Thyroid gland (tissue), 4 donors: ENCODE results near the gene RAB5A. TPM values are rescaled to one million over a fixed set of nuclear protein-coding genes. Genes with fewer than 3 reads are reported as not detected.

Experiments used
- DNase-seq, 2 donors: peaks; one replicate each; pipeline ENCODE4 v3.0.0-alpha.2; 2019
- H3K27ac ChIP-seq, 3 donors: fragments of 200-600 bp; sonication (generic); 1 replicate in 2 of 3; 2 replicates in 1 of 3; pipeline ENCODE4 v1.5.1; 2016 to 2019; ENCODE audit warnings: mild to moderate bottlenecking in 1 of 3, moderate library complexity in 1 of 3
- H3K27me3 ChIP-seq: fragments of 200-600 bp; sonication (generic); one replicate; pipeline ENCODE4 v1.5.1; 2019
- H3K36me3 ChIP-seq, 2 donors: fragments of 200-600 bp; sonication (generic); one replicate each; pipeline ENCODE4 v1.5.1; 2016 to 2019
- H3K4me1 ChIP-seq, 2 donors: fragments of 200-600 bp; sonication (generic); one replicate each; pipeline ENCODE4 v1.5.1; 2017 to 2019
- H3K4me3 ChIP-seq, 3 donors: fragments of 200-600 bp; sonication (generic); replicated peaks in 1 of 3; 1 replicate in 2 of 3; 2 replicates in 1 of 3; pipeline ENCODE4 v1.5.1; 2016; ENCODE audit warnings: mild to moderate bottlenecking in 1 of 3
- H3K9me3 ChIP-seq: fragments of 200-600 bp; sonication (generic); one replicate; pipeline ENCODE4 v1.5.1; 2017
- POLR2A ChIP-seq, 2 donors: fragments of 450-650 bp; IDR thresholded peaks; one replicate each; pipeline ENCODE4 v1.6.1; 2017; ENCODE audit warnings: antibody characterized with exemption in 2 of 2, mild to moderate bottlenecking in 2 of 2, moderate library complexity in 1 of 2
- WGBS, 2 donors: methylation state at CpG; one replicate each; pipeline ENCODE4 v1.1.5; 2017; 5-methylcytosine and 5-hydroxymethylcytosine counted together
- intact Hi-C: fragments of 100-400 bp; cut with DNase I; formaldehyde crosslinking; loops from one replicate; pipeline ENCODE4 v1.15.1; 2023
- total RNA-seq, 4 donors: library from RNA; depleted of rRNA; stranded (reverse); fragments of >200 nt; gene quantifications; one replicate each; pipeline ENCODE4 v1.2.3, GENCODE V29; 2016
- TF ChIP-seq, protein P1 (sequence below), 6 experiments: fragments of 200-600 bp in 3 of 6; fragments of 450-650 bp in 3 of 6; sonication (generic) in 3 of 6; IDR thresholded peaks; one replicate each; pipeline ENCODE4 v1.5.1; 2016 to 2019; ENCODE audit warnings: antibody characterized with exemption in 6 of 6, mild to moderate bottlenecking in 2 of 6, inconsistent platforms in 1 of 6, moderate library complexity in 1 of 6

The RAB5A gene
- total RNA-seq, 4 donors from 2014 or later, result 76.8 to 109 (median 85.5) TPM

DNA sequence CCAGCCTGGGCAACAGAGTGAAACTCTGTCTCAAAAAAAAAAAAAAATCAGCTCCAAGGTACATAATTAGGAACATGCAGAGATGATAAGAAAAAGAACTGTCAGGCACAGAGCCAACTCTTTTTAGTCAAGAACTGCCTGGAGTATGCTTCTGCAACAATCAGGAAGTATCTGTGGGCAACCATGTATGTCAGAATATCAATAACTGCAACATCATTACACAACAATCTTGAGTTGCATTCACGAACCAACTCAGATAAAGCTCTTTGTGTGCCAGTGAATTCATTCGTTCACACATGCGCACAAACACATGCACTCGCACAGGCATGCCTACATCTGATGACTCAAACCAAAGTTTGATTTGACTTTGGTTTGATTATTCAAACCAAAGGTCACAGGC is 45.0 kb upstream of the RAB5A start:
- Histone ChIP-seq H3K9me3 (no peaks in the 10 kb centered on the region), H3K27ac (no peak overlapping the region), H3K4me1 (no peaks in the 10 kb centered on the region), H3K4me3 (no peak overlapping the region), H3K27me3 (no peaks in the 10 kb centered on the region), H3K36me3 (no peaks in the 10 kb centered on the region)
- WGBS, 2 donors, result 80 to 82% methylated on average over 4 of the region's 4 CpGs
- intact Hi-C loops, result no loop called here
- DNase-seq, result no peak
- no peak for TF ChIP-seq POLR2A (IDR thresholded peaks at IDR 0.05)
- TF ChIP-seq, protein P1, sequence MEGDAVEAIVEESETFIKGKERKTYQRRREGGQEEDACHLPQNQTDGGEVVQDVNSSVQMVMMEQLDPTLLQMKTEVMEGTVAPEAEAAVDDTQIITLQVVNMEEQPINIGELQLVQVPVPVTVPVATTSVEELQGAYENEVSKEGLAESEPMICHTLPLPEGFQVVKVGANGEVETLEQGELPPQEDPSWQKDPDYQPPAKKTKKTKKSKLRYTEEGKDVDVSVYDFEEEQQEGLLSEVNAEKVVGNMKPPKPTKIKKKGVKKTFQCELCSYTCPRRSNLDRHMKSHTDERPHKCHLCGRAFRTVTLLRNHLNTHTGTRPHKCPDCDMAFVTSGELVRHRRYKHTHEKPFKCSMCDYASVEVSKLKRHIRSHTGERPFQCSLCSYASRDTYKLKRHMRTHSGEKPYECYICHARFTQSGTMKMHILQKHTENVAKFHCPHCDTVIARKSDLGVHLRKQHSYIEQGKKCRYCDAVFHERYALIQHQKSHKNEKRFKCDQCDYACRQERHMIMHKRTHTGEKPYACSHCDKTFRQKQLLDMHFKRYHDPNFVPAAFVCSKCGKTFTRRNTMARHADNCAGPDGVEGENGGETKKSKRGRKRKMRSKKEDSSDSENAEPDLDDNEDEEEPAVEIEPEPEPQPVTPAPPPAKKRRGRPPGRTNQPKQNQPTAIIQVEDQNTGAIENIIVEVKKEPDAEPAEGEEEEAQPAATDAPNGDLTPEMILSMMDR (IDR thresholded peaks at IDR 0.05), result no peak

DNA sequence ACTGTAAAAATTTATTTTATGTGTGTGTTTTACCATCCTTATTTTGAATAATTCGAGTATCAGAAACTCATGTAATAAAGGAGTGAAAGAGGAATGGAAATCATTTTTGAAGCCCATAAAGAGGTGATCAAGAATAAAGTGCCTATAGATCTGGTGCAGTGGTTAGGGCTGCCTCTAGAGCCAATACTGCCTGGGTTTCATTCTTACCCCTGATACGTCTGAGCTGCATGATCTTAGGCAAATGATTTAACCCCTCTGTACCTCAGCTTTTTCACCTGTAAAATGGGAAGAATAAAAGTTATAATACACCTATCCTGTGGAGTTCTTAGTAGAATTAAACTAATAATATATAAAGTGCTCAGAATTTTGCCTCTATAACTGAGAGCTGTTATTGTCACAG is 43.2 kb upstream of the RAB5A start:
- H3K4me1 ChIP-seq, result no peaks in the 10 kb centered on the region
- WGBS, 2 donors, result 81 to 87% methylated on average over 2 of the region's 2 CpGs
- TF ChIP-seq POLR2A (IDR thresholded peaks at IDR 0.05), result no peak
- TF ChIP-seq, protein P1 (IDR thresholded peaks at IDR 0.05), result no peak
- H3K27ac ChIP-seq, result no peak overlapping the region
- intact Hi-C loops, result no loop called here
- no peaks in the 10 kb centered on the region for H3K27me3 ChIP-seq
- DNase-seq, result no peak
- no peaks in the 10 kb centered on the region for H3K9me3 ChIP-seq
- no peaks in the 10 kb centered on the region for H3K36me3 ChIP-seq
- H3K4me3 ChIP-seq, result no peak overlapping the region

DNA sequence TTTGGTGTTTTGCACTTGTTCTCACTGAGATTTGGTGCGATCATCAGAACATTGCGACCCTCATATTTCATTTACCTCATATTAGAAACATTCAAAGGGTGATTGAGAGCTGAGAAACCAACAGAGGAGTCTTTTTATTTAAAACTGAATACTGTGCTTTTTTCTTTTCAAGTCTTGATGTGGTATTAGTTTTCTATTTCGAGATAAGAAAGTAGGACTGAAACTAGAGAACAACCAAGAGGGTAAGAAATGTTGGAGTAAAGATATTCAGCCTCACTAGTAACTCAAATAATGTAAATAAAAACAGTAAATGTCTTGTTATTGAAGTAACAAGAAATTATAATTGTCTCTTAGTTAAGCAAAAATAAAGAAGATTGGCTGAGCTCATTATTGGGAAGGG is 39.4 kb upstream of the RAB5A start:
- Histone ChIP-seq H3K27me3 (no peaks in the 10 kb centered on the region), H3K4me3 (no peak overlapping the region), H3K27ac (no peak overlapping the region), H3K4me1 (no peaks in the 10 kb centered on the region), H3K9me3 (no peaks in the 10 kb centered on the region), H3K36me3 (no peaks in the 10 kb centered on the region)
- no peak for DNase-seq
- TF ChIP-seq, protein P1 (IDR thresholded peaks at IDR 0.05), result no peak
- TF ChIP-seq POLR2A (IDR thresholded peaks at IDR 0.05), result no peak
- intact Hi-C loops, result no loop called here
- WGBS, 2 donors, result 90 to 92% methylated on average over 3 of the region's 3 CpGs

DNA sequence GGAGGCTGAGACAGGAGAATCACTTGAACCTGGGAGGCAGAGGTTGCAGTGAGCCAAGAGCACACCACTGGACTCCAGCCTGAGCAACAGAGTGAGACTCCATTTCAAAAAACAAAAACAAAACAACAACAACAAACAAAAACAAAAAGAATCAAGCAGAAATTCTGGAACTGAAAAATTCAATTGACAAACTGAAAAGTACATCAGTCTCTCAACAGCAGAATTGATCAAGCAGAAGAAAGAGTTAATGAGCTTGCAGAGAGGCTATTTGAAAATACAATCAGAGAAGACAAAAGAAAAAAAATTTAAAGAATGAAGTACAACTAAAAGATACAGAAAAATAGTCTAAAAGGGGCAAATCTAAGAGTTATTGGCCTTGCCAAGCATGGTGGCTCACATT is 35.4 kb upstream of the RAB5A start:
- no peak for DNase-seq
- Histone ChIP-seq H3K36me3 (no peaks in the 10 kb centered on the region), H3K27me3 (no peaks in the 10 kb centered on the region), H3K4me1 (no peaks in the 10 kb centered on the region), H3K9me3 (no peaks in the 10 kb centered on the region), H3K4me3 (no peak overlapping the region), H3K27ac (no peak overlapping the region)
- intact Hi-C loops, result no loop called here
- TF ChIP-seq POLR2A (IDR thresholded peaks at IDR 0.05), result no peak
- TF ChIP-seq, protein P1 (IDR thresholded peaks at IDR 0.05), result no peak

DNA sequence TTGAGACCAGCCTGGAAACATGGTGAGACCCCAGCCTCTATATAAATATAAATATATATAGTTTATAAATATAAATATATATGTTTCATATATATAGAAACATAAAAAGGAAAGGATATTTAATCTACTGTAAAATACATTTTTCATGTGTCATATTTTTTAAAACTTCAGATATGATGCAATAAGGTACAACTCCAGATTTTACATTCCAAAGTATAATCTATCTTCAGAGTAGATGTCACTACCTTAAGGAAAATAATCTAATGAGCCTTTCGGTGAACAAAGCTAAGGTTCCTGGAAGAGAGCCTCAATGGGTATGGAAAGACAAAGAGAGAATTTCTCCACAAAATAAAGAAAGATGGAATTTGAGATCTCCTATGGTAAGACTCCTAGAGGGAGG is 29.7 kb upstream of the RAB5A start:
- WGBS, 2 donors, result 95 to 98% methylated on average over 1 of the region's 1 CpG
- H3K27me3 ChIP-seq, result no peaks in the 10 kb centered on the region
- no peak overlapping the region for H3K4me3 ChIP-seq
- H3K27ac ChIP-seq, result no peak overlapping the region
- DNase-seq, result no peak
- intact Hi-C loops, result no loop called here
- no peaks in the 10 kb centered on the region for H3K36me3 ChIP-seq
- no peaks in the 10 kb centered on the region for H3K9me3 ChIP-seq
- TF ChIP-seq, protein P1 (IDR thresholded peaks at IDR 0.05), result no peak
- no peak for TF ChIP-seq POLR2A (IDR thresholded peaks at IDR 0.05)
- H3K4me1 ChIP-seq, result no peaks in the 10 kb centered on the region
